HG02759 (cell line): ENCODE data around the gene FOXD4L4.
"Not testable (repeated sequence)": the region's sequence is repeated elsewhere in the genome, so short reads cannot be mapped to it uniquely, and the experiment has no call there.

ENCODE experiments used
- ATAC-seq: cut with Tn5 transposase; IDR thresholded peaks from one replicate; pipeline ENCODE4 v1.9.1; 2021; ENCODE audit warnings: mild to moderate bottlenecking, moderate library complexity; ENCODE audit not compliant: unreplicated experiment

Gene FOXD4L4

DNA sequence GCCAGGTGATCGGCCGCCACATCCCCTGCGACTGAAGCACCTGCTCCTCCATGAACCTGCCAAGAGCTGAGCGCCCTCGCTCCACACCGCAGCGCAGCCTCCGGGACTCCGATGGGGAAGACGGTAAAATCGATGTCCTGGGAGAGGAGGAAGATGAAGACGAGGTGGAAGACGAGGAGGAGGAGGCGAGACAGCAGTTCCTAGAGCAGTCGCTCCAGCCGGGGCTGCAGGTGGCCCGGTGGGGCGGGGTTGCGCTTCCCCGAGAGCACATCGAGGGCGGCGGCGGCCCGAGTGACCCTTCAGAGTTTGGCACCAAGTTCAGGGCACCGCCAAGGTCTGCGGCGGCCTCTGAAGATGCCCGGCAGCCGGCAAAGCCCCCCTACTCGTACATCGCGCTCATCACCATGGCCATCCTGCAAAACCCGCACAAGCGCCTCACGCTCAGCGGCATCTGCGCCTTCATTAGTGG is at the start of gene FOXD4L4:
FOXD4L4 (plus strand) TSS at position 51 of the 469 bp plus-strand sequence; CDS start at position 51, 0 bp downstream.
- not testable (repeated sequence) for ATAC-seq

DNA sequence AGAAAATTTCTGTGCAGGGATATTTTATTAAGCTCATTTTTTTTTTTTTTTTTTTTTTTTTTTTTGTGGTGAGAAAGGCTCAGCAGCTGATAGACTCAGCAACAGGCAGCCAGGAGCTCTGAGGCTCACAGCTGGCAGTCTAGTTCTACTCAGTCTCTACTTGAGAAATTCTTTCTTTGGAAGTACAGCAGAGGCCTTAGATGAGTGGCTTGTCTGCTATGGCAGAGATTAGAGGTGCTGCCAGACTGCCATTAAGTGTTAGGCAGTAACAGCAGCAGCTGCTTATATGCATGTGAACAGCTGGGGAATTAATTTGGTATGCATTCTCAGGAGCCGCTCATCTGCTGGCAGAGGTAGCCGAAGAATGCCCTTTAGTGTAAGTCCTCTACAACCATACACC is 33.4 kb upstream of the FOXD4L4 start:
- ATAC-seq: not testable (repeated sequence)

DNA sequence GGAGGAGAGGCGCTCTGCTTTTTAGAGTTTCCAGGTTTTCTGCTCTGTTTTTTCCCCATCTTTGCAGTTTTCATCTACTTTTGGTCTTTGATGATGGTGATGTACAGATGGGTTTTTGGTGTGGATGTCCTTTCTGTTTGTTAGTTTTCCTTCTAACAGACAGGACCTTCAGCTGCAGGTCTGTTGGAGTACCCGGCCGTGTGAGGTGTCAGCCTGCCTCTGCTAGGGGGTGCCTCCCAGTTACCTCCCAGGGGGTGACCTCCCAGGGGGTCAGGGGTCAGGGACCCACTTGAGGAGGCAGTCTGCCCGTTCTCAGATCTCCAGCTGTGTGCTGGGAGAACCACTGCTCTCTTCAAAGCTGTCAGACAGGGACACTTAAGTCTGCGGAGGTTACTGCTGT is 22.5 kb upstream of the FOXD4L4 start:
- not testable (repeated sequence) for ATAC-seq

DNA sequence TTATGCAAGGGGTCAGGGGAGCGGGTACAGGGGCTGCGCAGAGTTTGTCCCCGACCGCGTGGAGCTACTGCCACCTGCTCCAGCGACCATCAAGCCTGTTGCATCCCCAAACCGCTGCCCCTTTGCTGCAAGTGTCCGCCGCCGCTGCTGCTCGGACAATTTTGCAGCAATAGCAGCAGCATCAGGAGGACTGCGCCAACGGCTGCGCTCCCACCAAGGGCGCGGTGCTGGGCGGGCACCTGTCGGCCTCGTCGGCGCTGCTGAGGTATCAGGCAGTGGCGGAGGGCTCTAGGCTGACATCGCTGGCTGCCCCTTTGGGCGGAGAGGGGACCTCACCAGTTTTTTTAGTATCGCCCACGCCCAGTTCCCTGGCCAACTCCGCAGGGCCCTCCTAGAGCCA is 1.2 kb downstream of the FOXD4L4 start:
- not testable (repeated sequence) for ATAC-seq
